ENCODE data around the gene HPSE. TPM values are rescaled to one million over a fixed set of nuclear protein-coding genes. Genes with fewer than 3 reads are reported as not detected.

Gene HPSE
- total and polyA plus RNA-seq, 2 donors (not counting 1 experiment from before 2014, with no cell fraction given): 0.17 to 0.26 TPM

- TF ChIP-seq EZH2 (IDR thresholded peaks at IDR 0.05; ENCODE audit: low read length, missing control alignments): no peak
- no peaks in the 10 kb centered on the region for H3K36me3 ChIP-seq (ENCODE audit: control insufficient read depth, insufficient read depth, low read length)
- no peak for DNase-seq (ENCODE audit: low read depth in 2 of 2)
Observed at GRCh38 chr4:83316459-83317165, 18.0 kb downstream of the HPSE start.

GRCh38 chr4:83315341-83315870 is 19.2 kb downstream of the HPSE start:
- Histone ChIP-seq H3K27ac (ENCODE audit: insufficient read depth, low read length) (no peak overlapping the region), H3K9me3 (ENCODE audit: control insufficient read depth, insufficient read depth, low read depth, low read length) (no peaks in the 10 kb centered on the region), H3K4me1 (ENCODE audit: control insufficient read depth, extremely low read depth, insufficient read depth, low read length) (no peaks in the 10 kb centered on the region), H4K20me1 (ENCODE audit: control insufficient read depth, extremely low read depth, insufficient read depth, low read length) (no peaks in the 10 kb centered on the region), H3K4me2 (ENCODE audit: extremely low read depth, insufficient read depth, low read length) (no peak overlapping the region), H3K36me3 (ENCODE audit: control insufficient read depth, insufficient read depth, low read length) (no peaks in the 10 kb centered on the region), H3K79me2 (ENCODE audit: control insufficient read depth, insufficient read depth, low read length) (no peaks in the 10 kb centered on the region), H3K4me3 (replicated peaks in 1 of 4; ENCODE audit: control extremely low read depth in 1 of 4, insufficient read depth in 1 of 4, low read depth in 3 of 4, low read length in 4 of 4) (no peak overlapping the region), H2AFZ (ENCODE audit: low read length) (no peak overlapping the region), H3K9ac (ENCODE audit: insufficient read depth, low read length) (no peak overlapping the region), H3K27me3 (ENCODE audit: control insufficient read depth, insufficient read depth, low read length) (no peaks in the 10 kb centered on the region)
- TF ChIP-seq EZH2 (IDR thresholded peaks at IDR 0.05; ENCODE audit: low read length, missing control alignments) (no peak), CTCF (conservative IDR thresholded peaks at IDR 0.05 in 1 of 2, IDR thresholded peaks at IDR 0.05 in 1 of 2; ENCODE audit: low read depth in 1 of 2, low read length in 2 of 2) (no peak)
- no peak for DNase-seq (ENCODE audit: low read depth in 2 of 2)

More at GRCh38 chr4:83316459-83317165, 18.0 kb downstream of the HPSE start:
- no peak overlapping the region for H3K27ac ChIP-seq (ENCODE audit: insufficient read depth, low read length)
- H3K4me3 ChIP-seq (replicated peaks in 1 of 4; ENCODE audit: control extremely low read depth in 1 of 4, insufficient read depth in 1 of 4, low read depth in 3 of 4, low read length in 4 of 4): no peak overlapping the region
- no peak overlapping the region for H3K4me2 ChIP-seq (ENCODE audit: extremely low read depth, insufficient read depth, low read length)
- no peaks in the 10 kb centered on the region for H3K79me2 ChIP-seq (ENCODE audit: control insufficient read depth, insufficient read depth, low read length)
- H2AFZ ChIP-seq (ENCODE audit: low read length): no peak overlapping the region
- H3K9me3 ChIP-seq (ENCODE audit: control insufficient read depth, insufficient read depth, low read depth, low read length): no peaks in the 10 kb centered on the region
- no peaks in the 10 kb centered on the region for H3K4me1 ChIP-seq (ENCODE audit: control insufficient read depth, extremely low read depth, insufficient read depth, low read length)
- no peaks in the 10 kb centered on the region for H3K27me3 ChIP-seq (ENCODE audit: control insufficient read depth, insufficient read depth, low read length)
- no peak overlapping the region for H3K9ac ChIP-seq (ENCODE audit: insufficient read depth, low read length)
- H4K20me1 ChIP-seq (ENCODE audit: control insufficient read depth, extremely low read depth, insufficient read depth, low read length): no peaks in the 10 kb centered on the region

- Histone ChIP-seq H2AFZ (ENCODE audit: low read length) (no peak overlapping the region), H3K4me2 (ENCODE audit: extremely low read depth, insufficient read depth, low read length) (no peak overlapping the region), H3K9me3 (ENCODE audit: control insufficient read depth, insufficient read depth, low read depth, low read length) (no peaks in the 10 kb centered on the region), H3K27ac (ENCODE audit: insufficient read depth, low read length) (no peak overlapping the region), H3K4me1 (ENCODE audit: control insufficient read depth, extremely low read depth, insufficient read depth, low read length) (no peaks in the 10 kb centered on the region), H3K9ac (ENCODE audit: insufficient read depth, low read length) (no peak overlapping the region), H3K27me3 (ENCODE audit: control insufficient read depth, insufficient read depth, low read length) (no peaks in the 10 kb centered on the region), H4K20me1 (ENCODE audit: control insufficient read depth, extremely low read depth, insufficient read depth, low read length) (no peaks in the 10 kb centered on the region), H3K79me2 (ENCODE audit: control insufficient read depth, insufficient read depth, low read length) (no peaks in the 10 kb centered on the region), H3K36me3 (ENCODE audit: control insufficient read depth, insufficient read depth, low read length) (no peaks in the 10 kb centered on the region), H3K4me3 (replicated peaks in 1 of 4; ENCODE audit: control extremely low read depth in 1 of 4, insufficient read depth in 1 of 4, low read depth in 3 of 4, low read length in 4 of 4) (no peak overlapping the region)
- no peak for DNase-seq (ENCODE audit: low read depth in 2 of 2)
- TF ChIP-seq CTCF (conservative IDR thresholded peaks at IDR 0.05 in 1 of 2, IDR thresholded peaks at IDR 0.05 in 1 of 2; ENCODE audit: low read depth in 1 of 2, low read length in 2 of 2) (no peak), EZH2 (IDR thresholded peaks at IDR 0.05; ENCODE audit: low read length, missing control alignments) (no peak)
Observed at GRCh38 chr4:83308672-83309071, 26.0 kb downstream of the HPSE start.

Measured in fibroblast of lung (primary cell).